A673 (cell line): Measurements from ENCODE around the gene ZNF296.

ENCODE experiments used
- CTCF ChIP-seq: fragments of 300-800, 200-600 bp; sonication (generic); conservative IDR thresholded peaks from 2 replicates; pipeline ENCODE4 v1.5.1; 2017; ENCODE audit warnings: low read depth, mild to moderate bottlenecking, antibody characterized with exemption, low read length, moderate library complexity, mixed read lengths
- EZH2 ChIP-seq: fragments of 200-600 bp; sonication (generic); IDR thresholded peaks from 2 replicates; pipeline ENCODE4 v1.6.1; 2017; ENCODE audit warnings: borderline replicate concordance, low read depth, mild to moderate bottlenecking, mixed read lengths, antibody characterized with exemption, low read length; ENCODE audit not compliant: poor library complexity, severe bottlenecking

- TF ChIP-seq CTCF: no peak
- TF ChIP-seq EZH2: no peak
Observed at GRCh38 chr19:45113628-45114027, 37.4 kb upstream of the ZNF296 start.
